Measurements from ENCODE around the gene HSF2. TPM values are rescaled to one million over a fixed set of nuclear protein-coding genes. Genes with fewer than 3 reads are reported as not detected.

HSF2 gene
- total RNA-seq, 2 experiments from 2014 or later: 12.0 to 13.3 TPM

DNA sequence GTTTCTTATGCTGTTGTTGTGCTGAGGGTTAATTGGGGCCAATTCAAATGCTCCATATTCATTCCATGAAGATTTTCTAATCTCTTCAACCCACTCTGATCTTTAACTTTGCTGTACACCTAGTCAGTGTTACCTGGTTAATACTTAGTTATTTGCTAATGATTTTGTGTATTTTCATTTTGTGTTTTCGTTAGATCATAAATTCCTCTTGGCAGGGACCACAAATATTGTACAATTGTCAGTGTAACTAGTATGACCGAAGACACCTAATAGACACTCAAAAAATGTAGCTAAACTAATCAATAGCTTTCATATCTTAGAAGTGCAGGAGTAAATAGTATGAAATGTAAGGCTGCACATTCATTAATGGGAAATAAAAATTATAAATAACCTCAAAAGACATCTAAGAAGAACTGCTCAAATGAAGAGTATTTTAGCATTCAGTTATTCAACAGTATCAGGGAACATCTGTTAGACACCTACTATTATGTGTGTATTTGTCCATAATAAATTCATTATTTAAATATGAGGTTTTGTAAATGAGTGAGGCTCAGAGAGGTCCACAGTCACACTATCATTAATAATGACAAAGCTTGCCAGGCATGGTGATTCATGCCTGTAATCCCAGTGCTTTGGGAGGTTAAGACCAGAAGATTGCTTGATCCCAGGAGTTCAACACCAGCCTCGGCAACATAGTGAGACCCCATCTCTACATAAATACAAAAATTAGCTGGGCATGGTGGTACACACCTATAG lies 13.4 kb upstream of the HSF2 start:
- no peak overlapping the region for H3K27ac Mint-ChIP-seq
- POLR2A ChIA-PET: interaction anchor here (1.4 kb wide), 1 partner anchor 13 kb away, joined by 4 read pairs; the partner anchor contains the start of gene HSF2
- H3K36me3 Mint-ChIP-seq (ENCODE audit: low read depth): no peaks in the 10 kb centered on the region
- CTCF ChIA-PET: interaction anchor here (0.7 to 1.7 kb wide), 2 partner anchors 13 to 144 kb away, joined by 3 to 4 read pairs; no protein-coding TSS in a partner anchor
- no peak for DNase-seq
- H3K9me3 Mint-ChIP-seq: no peaks in the 10 kb centered on the region
- no peaks in the 10 kb centered on the region for H3K4me1 Mint-ChIP-seq
- H3K4me3 Mint-ChIP-seq: no peak overlapping the region
- H3K27me3 Mint-ChIP-seq: peaks cover 13% of the 10 kb centered on the region

DNA sequence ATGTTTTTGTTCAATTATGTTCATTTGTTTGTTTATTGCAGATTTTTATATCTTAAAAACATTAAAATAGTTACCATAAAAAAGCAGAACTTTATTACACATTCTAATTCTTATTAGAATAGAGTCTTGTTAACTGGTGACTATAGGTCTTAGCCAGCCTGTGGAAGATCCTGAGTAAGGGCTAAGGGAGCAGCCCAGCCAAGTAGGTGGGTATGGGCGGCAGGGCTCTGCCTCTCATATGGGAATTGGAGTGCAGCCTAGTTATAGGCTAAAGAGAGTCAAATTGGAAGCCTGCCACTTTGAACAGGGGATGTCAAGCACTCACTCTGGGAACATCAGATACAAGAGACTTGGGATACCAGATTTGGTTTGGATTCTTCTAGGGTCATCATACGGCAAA lies 10.5 kb upstream of the HSF2 start:
- no peak overlapping the region for H3K27ac Mint-ChIP-seq
- H3K9me3 Mint-ChIP-seq: no peaks in the 10 kb centered on the region
- ChIA-PET POLR2A (no interaction called here), CTCF (no interaction called here)
- H3K36me3 Mint-ChIP-seq (ENCODE audit: low read depth): no peaks in the 10 kb centered on the region
- DNase-seq: no peak
- H3K4me1 Mint-ChIP-seq: peaks cover 3% of the 10 kb centered on the region
- H3K27me3 Mint-ChIP-seq: peaks cover 7% of the 10 kb centered on the region
- no peak overlapping the region for H3K4me3 Mint-ChIP-seq

DNA sequence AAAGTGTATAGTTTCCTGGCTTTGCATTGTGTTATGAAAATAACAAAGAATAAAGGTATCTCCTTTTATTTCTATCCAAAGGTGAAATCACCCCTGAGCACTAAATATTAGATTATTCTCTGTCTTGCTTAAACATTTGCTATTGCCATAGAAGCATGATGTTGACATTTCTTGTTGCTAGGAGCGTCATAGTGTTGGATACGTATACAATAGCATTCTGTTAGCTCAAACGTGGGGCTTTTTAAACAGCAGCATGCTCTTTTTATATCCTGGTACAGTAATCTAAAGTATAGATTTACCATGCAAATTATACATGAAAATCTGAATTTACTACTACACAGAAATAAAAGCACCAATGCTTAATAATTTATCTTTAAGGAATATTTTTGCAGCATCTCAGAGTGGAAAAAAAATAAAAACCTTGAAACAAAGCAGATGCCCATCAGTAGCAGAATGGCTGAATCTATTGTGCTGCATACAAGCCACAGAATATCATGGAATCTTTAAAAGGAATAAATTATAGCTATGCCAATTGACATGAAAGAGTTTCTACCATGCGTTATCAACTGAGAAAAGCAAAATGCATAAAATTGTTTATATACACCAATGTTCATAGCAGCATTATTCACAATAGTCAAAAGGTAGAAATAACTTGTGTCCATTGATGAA lies 9.6 kb upstream of the HSF2 start:
- ChIA-PET CTCF (no interaction called here), POLR2A (no interaction called here)
- Mint-ChIP-seq H3K4me3 (no peak overlapping the region), H3K9me3 (no peaks in the 10 kb centered on the region), H3K4me1 (peaks cover 3% of the 10 kb centered on the region), H3K27ac (no peak overlapping the region), H3K36me3 (ENCODE audit: low read depth) (no peaks in the 10 kb centered on the region), H3K27me3 (peaks cover 7% of the 10 kb centered on the region)
- no peak for DNase-seq

DNA sequence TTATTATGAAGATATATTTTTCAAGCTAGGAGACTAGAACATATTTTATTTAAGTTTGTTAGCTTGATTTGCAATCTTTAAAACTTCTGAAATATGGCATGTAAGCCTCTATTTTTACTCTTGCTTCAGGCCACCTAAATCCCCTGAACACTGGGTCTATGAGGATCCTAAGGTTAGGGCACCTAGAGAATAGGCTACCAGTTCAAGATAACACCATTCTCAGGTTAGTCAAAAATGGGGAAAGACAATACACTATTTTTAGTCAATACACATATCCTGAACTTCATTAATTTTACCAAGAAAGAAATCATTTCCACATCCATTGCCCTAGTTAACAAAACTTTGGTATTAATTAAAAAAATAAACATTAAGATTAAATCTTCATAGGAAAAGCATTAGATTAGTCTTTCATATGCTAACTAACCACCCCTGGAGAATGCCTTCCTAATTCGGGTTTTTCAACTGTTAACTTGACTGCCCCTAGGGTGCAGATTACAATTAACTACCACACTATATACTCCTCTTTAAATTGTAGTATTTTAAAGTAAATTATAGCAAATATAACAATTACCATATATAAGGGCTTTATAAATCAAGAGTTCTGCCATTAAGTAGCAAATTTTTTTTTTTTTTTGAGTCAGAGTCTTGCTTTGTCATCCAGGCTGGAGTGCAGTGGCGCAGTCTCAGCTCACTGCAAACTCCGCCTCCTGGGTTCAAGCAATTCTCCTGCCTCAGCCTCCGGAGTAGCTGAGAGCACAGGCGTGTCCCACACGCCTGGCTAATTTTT lies 6.7 kb upstream of the HSF2 start:
- Mint-ChIP-seq H3K27me3 (no peaks in the 10 kb centered on the region), H3K4me1 (peaks cover 3% of the 10 kb centered on the region), H3K36me3 (ENCODE audit: low read depth) (no peaks in the 10 kb centered on the region), H3K9me3 (no peaks in the 10 kb centered on the region), H3K27ac (no peak overlapping the region), H3K4me3 (no peak overlapping the region)
- DNase-seq: no peak
- POLR2A ChIA-PET: no interaction called here
- CTCF ChIA-PET: interaction anchor here (1.8 kb wide), 1 partner anchor 138 kb away, joined by 7 read pairs; no protein-coding TSS in a partner anchor

DNA sequence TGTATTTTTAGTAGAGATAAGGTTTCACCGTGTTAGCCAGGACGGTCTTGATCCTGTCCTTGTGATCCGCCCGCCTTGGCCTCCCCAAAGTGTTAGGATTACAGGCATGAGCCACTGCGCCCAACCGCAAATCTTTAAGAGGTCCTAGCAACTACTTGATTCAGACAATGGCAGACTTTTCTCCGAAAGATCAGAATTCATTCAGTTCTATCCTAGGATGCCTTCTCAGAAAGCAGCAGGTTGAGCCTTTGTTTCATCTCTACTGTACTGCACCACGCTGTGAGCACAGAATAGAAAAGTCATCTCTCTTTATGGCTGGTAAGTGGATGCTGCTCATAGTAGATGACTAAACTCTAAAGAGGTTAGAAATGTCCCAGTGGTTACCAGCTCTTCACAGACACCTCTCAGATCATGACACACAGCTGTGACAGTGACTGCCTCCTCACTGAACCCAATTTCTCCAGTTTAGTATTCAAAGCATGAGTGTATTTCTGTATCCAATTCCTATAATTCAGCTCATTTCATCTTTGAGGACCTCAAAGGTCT lies 6.0 kb upstream of the HSF2 start:
- CTCF ChIA-PET: no interaction called here
- POLR2A ChIA-PET: no interaction called here
- no peak for DNase-seq
- no peaks in the 10 kb centered on the region for H3K36me3 Mint-ChIP-seq (ENCODE audit: low read depth)
- no peaks in the 10 kb centered on the region for H3K27me3 Mint-ChIP-seq
- H3K4me3 Mint-ChIP-seq: no peak overlapping the region
- H3K4me1 Mint-ChIP-seq: peaks cover 3% of the 10 kb centered on the region
- no peak overlapping the region for H3K27ac Mint-ChIP-seq
- H3K9me3 Mint-ChIP-seq: no peaks in the 10 kb centered on the region

DNA sequence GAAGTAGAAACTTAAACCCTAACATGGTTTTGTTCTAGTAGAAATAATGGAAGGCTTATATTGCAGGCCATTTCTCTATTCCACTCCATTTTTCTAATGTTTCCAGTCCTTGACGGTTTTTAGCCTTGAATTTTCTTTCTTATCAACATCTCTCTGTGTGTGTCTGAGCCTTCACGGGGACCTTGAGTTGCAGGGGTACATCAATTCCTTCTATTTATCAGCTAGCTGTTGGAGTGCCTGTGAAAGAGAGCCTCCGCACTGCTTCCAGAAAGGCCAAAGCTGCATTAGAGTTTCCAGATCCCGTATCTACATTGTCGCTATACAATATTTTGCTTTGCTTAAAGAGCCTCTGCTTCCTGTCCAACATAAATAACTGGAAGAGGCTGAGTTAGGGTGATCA lies 5.4 kb upstream of the HSF2 start:
- H3K4me1 Mint-ChIP-seq: peaks cover 3% of the 10 kb centered on the region
- no peak for DNase-seq
- no peak overlapping the region for H3K4me3 Mint-ChIP-seq
- no peak overlapping the region for H3K27ac Mint-ChIP-seq
- POLR2A ChIA-PET: no interaction called here
- H3K27me3 Mint-ChIP-seq: no peaks in the 10 kb centered on the region
- H3K9me3 Mint-ChIP-seq: no peaks in the 10 kb centered on the region
- no peaks in the 10 kb centered on the region for H3K36me3 Mint-ChIP-seq (ENCODE audit: low read depth)
- CTCF ChIA-PET: no interaction called here

DNA sequence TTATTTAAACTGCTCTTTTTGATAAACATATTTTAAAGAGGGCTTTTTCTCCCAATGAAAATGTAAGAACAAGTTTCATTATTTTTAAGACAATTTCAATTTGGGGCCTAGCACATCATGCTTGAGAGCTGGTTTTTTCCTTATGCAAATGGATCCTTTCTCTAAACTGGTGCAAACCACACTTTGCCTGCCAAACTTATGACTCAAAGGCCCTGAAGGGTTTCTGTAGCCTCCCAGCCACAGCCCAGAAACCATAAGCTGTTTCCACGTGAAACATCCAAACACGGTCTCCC lies 451 bp upstream of the HSF2 start:
- Mint-ChIP-seq H3K27me3 (no peaks in the 10 kb centered on the region), H3K4me1 (peaks cover 27% of the 10 kb centered on the region), H3K9me3 (no peaks in the 10 kb centered on the region), H3K4me3 (peak overlapping the region; percentile 96), H3K36me3 (ENCODE audit: low read depth) (peaks cover 2% of the 10 kb centered on the region), H3K27ac (peak overlapping the region; percentile 78)
- DNase-seq: no peak
- ChIA-PET POLR2A (interaction anchor here (1.0 to 1.6 kb wide), 3 partner anchors 13 to 73 kb away, joined by 3 to 26 read pairs (median 4); partner anchors contain the start of gene SERINC1), CTCF (interaction anchor here (0.6 to 1.4 kb wide), 6 partner anchors 10 to 131 kb away, joined by 3 to 7 read pairs (median 4); no protein-coding TSS in a partner anchor)

DNA sequence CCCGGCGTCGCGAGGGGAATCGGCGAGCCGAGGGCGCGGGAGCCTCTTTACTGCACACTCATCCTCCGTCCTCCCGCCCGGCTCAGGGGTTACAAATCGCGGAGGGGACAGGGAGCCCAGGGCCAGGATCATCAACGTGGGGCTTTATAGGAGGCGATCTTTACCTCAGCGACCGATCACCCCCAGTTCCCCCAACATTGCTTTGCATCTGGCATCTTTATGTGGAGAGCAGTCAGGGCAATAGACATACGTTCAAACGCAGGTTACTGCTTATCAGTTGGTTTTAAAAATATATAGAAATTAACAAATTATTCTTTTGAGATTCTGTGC lies 634 bp downstream of the HSF2 start:
- peak overlapping the region; percentile 96 for H3K4me3 Mint-ChIP-seq
- H3K27ac Mint-ChIP-seq: peak overlapping the region; percentile 87
- DNase-seq: no peak
- H3K27me3 Mint-ChIP-seq: no peaks in the 10 kb centered on the region
- peaks cover 28% of the 10 kb centered on the region for H3K4me1 Mint-ChIP-seq
- CTCF ChIA-PET: interaction anchor here (1.1 kb wide), 1 partner anchor 13 kb away, joined by 3 read pairs; no protein-coding TSS in a partner anchor
- peaks cover 6% of the 10 kb centered on the region for H3K36me3 Mint-ChIP-seq (ENCODE audit: low read depth)
- POLR2A ChIA-PET: interaction anchor here (1.0 to 1.6 kb wide), 2 partner anchors 56 to 72 kb away, joined by 3 to 26 read pairs; partner anchors contain the start of gene SERINC1
- no peaks in the 10 kb centered on the region for H3K9me3 Mint-ChIP-seq

DNA sequence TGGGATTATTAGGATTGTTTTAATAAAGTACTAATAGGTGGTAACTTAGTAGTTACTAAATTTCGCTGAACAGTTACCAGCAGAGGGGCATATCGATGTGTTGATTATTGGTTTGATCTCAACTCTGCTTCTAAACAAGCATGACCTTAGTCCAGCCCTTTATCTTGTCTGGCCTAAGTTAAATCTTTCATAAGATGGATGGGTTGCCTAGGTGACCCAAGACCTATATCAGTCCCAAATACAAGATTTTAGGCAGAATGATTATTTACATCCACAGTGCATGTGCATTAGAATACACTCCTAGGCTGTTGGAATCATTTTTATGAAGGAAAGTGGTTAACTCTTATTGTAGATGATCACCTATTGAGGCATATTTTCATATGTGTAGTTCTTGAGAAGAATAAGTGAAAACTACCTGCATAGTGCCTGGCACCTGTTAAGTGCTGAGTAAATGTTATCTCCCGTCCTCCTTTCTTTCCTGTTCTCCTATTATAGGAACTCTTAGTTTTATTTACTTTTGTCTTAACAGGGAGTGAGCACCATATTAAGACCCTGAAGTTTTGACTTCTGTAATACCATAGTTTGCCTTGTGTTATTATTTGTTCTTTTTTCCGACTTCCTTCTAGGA lies 1.1 kb downstream of the HSF2 start:
- no peaks in the 10 kb centered on the region for H3K27me3 Mint-ChIP-seq
- peak overlapping the region; percentile 96 for H3K4me3 Mint-ChIP-seq
- peak overlapping the region; percentile 87 for H3K27ac Mint-ChIP-seq
- H3K4me1 Mint-ChIP-seq: peaks cover 28% of the 10 kb centered on the region
- no peaks in the 10 kb centered on the region for H3K9me3 Mint-ChIP-seq
- ChIA-PET POLR2A (interaction anchor here (1.9 kb wide), 1 partner anchor 70 kb away, joined by 19 read pairs; the partner anchor contains the start of gene SERINC1), CTCF (no interaction called here)
- peaks cover 6% of the 10 kb centered on the region for H3K36me3 Mint-ChIP-seq (ENCODE audit: low read depth)
- DNase-seq: no peak

DNA sequence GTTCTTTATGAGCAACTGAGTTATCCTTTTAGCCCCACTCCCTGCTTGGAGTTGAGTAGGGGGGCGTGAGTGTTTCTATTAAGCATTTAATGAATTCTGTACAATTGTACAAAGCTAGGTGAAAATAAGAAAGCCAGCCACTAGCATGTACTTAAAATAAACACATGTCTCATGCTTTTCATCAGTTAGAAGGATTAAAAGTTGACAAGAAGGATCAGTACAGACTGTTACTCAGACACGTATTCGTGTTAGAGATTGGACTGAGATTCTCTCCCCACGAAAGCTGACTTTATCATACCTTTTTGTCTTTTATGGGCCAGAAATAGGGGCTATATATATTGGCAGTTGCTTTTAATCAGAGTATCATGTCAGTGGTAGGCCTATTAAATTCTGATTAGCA lies 1.7 kb downstream of the HSF2 start:
- H3K27ac Mint-ChIP-seq: no peak overlapping the region

DNA sequence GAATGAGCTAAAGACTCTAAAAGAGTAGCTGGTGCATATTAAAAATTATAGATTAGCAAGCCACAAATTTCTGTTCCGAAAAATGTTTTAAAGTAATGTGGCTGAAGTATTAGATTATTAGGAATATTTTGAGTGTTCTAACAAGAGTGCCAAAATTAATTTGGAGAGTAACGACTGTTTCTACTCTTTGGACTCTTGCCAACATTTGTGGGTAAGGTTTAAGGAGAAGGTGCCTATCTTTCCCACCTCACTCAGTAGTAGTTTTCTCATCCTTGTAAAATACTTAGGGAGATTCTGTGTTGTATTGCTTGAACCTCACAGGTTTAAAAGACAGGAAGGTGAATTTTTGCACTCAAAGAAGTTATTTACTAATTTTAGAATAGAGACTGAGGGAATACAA lies 5.0 kb downstream of the HSF2 start:
- CTCF ChIA-PET: interaction anchor here (0.6 kb wide), 1 partner anchor 993 kb away, joined by 4 read pairs; no protein-coding TSS in a partner anchor
- POLR2A ChIA-PET: interaction anchor here (0.9 kb wide), 1 partner anchor 67 kb away, joined by 4 read pairs; the partner anchor contains the start of gene SERINC1
- no peaks in the 10 kb centered on the region for H3K27me3 Mint-ChIP-seq
- H3K9me3 Mint-ChIP-seq: no peaks in the 10 kb centered on the region
- no peak overlapping the region for H3K27ac Mint-ChIP-seq
- no peak for DNase-seq
- no peak overlapping the region for H3K4me3 Mint-ChIP-seq
- peaks cover 41% of the 10 kb centered on the region for H3K4me1 Mint-ChIP-seq
- H3K36me3 Mint-ChIP-seq (ENCODE audit: low read depth): peaks cover 28% of the 10 kb centered on the region

More for the DNA sequence above, 1.7 kb downstream of the HSF2 start:
- CTCF ChIA-PET: no interaction called here
- H3K4me3 Mint-ChIP-seq: peak overlapping the region; percentile 96
- H3K36me3 Mint-ChIP-seq (ENCODE audit: low read depth): peaks cover 8% of the 10 kb centered on the region
- no peak for DNase-seq
- peaks cover 29% of the 10 kb centered on the region for H3K4me1 Mint-ChIP-seq
- H3K9me3 Mint-ChIP-seq: no peaks in the 10 kb centered on the region
- POLR2A ChIA-PET: interaction anchor here (1.5 to 1.9 kb wide), 2 partner anchors 15 to 70 kb away, joined by 4 to 19 read pairs; partner anchors contain the start of gene SERINC1
- no peaks in the 10 kb centered on the region for H3K27me3 Mint-ChIP-seq

DNA sequence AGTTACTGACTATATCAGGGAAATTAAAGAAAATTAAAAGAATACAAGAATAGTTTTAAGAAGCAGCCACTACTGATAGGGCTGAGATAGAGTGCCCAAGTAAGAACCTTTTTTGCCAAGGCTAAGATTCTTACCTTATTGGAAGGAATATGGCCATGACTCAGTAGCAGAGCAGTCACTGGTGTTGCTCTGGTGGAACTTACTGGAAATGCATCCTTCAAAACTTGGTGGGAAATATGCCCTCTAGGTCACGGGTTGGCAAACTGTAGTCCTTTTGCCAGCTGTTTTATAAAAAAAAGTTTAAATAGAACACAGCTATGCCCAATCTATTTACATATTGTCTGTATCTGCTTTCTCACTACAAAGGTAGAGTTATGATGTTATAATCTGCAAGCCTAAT lies 6.0 kb downstream of the HSF2 start:
- no peak overlapping the region for H3K27ac Mint-ChIP-seq
- DNase-seq: no peak
- peaks cover 41% of the 10 kb centered on the region for H3K4me1 Mint-ChIP-seq
- no peak overlapping the region for H3K4me3 Mint-ChIP-seq
- CTCF ChIA-PET: no interaction called here
- POLR2A ChIA-PET: no interaction called here
- no peaks in the 10 kb centered on the region for H3K9me3 Mint-ChIP-seq
- peaks cover 29% of the 10 kb centered on the region for H3K36me3 Mint-ChIP-seq (ENCODE audit: low read depth)
- H3K27me3 Mint-ChIP-seq: no peaks in the 10 kb centered on the region

Data from activated CD4-positive, alpha-beta memory T cell treated with anti-CD3 and anti-CD28 coated beads, Interleukin-2, amount 10 ng/mL, durations not matched to agents 7 days and 5 days (primary cell).